GM12878 (cell line): Measurements from ENCODE around the gene PHLDB1.

Source experiments
- CTCF ChIP-seq, 3 experiments: IDR thresholded peaks in 2 of 3; conservative IDR thresholded peaks in 1 of 3; 2 replicates each; pipeline ENCODE4 v1.5.1; 2011; ENCODE audit warnings: low read depth in 3 of 3, low read length in 3 of 3, mild to moderate bottlenecking in 3 of 3, control low read depth in 2 of 3, moderate library complexity in 2 of 3, inconsistent platforms in 1 of 3, mixed read lengths in 1 of 3; ENCODE audit not compliant: control insufficient read depth in 2 of 3, insufficient read depth in 1 of 3; ENCODE audit errors: extremely low read depth in 1 of 3
- PBX3 ChIP-seq: IDR thresholded peaks from 2 replicates; pipeline ENCODE4 v1.6.1; 2011; ENCODE audit warnings: mild to moderate bottlenecking, low read depth, low read length, moderate library complexity; ENCODE audit not compliant: insufficient replicate concordance
- SIX5 ChIP-seq: IDR thresholded peaks from 2 replicates; pipeline ENCODE4 v1.6.1; 2011; ENCODE audit warnings: mild to moderate bottlenecking, low read depth, low read length, moderate library complexity; ENCODE audit not compliant: severe bottlenecking
- TCF3 ChIP-seq: IDR thresholded peaks from 2 replicates; pipeline ENCODE4 v1.6.1; 2012; ENCODE audit warnings: low read depth, mild to moderate bottlenecking, low read length, borderline replicate concordance; ENCODE audit not compliant: insufficient read depth
- USF1 ChIP-seq: IDR thresholded peaks from 2 replicates; pipeline ENCODE4 v1.6.1; 2011; ENCODE audit warnings: borderline replicate concordance, low read depth, mild to moderate bottlenecking, moderate library complexity, mixed read lengths, low read length; ENCODE audit not compliant: insufficient read depth; ENCODE audit errors: extremely low read length

GRCh38 chr11:118674082-118674435 lies 66.6 kb downstream of the PHLDB1 start:
- TF ChIP-seq CTCF (IDR thresholded peaks at IDR 0.05 in 2 of 3, conservative IDR thresholded peaks at IDR 0.05 in 1 of 3; ENCODE audit: control insufficient read depth in 2 of 3, extremely low read depth in 1 of 3, insufficient read depth in 1 of 3, low read depth in 3 of 3, low read length in 3 of 3) (no peak), PBX3 (no peak), TCF3 (no peak), USF1 (no peak), SIX5 (no peak)
